ENCODE results near the gene KIF5A.

Gene KIF5A

DNA sequence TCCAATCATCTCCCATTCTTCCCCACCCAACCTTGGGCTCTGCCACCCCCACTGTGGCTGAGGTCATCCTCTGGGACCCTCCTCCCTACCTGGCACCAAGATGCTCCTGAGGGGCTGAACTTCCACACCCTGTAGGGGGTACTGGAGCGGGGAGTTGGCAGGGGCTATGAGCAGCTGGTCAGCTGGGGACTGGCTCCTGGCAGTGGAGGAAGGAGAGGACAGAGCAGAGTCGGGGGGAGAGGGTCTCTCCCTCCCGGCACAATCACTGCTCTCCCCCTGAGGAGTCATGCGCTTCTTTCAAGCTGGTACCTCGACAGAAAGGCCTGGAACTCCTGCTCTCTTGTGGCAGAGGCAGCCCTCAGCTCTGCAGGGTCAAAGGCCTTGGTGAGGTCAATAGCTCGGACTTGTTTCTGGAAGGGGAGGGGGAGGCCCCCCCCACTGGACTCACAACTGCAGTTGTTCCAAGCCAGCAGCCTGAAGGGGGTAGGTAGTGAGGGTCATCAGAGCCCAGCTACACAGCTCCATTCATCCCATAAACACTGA is 81.1 kb downstream of the KIF5A start:
- no peak overlapping the region for H3K4me3 ChIP-seq (ENCODE audit: extremely low read depth, insufficient read depth, low read length, poor library complexity, severe bottlenecking)
- H3K9me3 ChIP-seq (ENCODE audit: control insufficient read depth, low read length), result no peaks in the 10 kb centered on the region
- no peaks in the 10 kb centered on the region for H3K36me3 ChIP-seq (ENCODE audit: control insufficient read depth, insufficient read depth, low read length)
- no peak overlapping the region for H3K27ac ChIP-seq (ENCODE audit: low read depth, low read length, severe bottlenecking)
- 30 to 68% methylated on average over 3 of the region's 6 CpGs for WGBS, 2 experiments (ENCODE audit: insufficient coverage in 2 of 2)
- H3K4me1 ChIP-seq (ENCODE audit: control insufficient read depth, insufficient read depth, low read length, poor library complexity, severe bottlenecking), result peaks cover 10% of the 10 kb centered on the region

DNA sequence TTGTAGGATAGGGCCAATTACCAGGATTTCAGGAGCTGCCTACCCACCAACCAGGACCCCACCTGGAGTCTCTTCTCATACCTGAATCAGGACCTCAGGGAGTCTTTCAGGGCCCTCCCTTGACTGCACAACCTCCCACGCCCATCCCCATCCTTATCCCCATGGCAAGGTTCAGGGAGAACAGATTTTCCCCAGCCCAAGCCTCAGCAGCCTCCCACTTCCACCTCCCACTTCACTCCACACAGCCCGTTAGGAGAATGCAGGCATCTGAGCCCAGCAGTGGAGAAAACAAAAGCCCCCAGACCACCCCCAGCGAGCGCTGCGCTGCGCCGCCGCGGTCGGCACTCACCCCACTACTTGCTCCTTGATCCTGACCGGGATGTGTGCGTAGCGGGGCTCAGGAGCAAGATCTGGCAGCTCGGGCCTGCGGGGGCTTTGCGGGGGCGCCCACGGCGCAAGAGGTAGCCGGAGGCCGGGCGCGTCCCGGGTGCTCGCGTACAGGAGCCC is 81.8 kb downstream of the KIF5A start:
- WGBS, 2 experiments (ENCODE audit: insufficient coverage in 2 of 2), result 0 to 3% methylated on average over 3 to 26 of the region's 26 CpGs
- Histone ChIP-seq H3K9me3 (ENCODE audit: control insufficient read depth, low read length) (no peaks in the 10 kb centered on the region), H3K4me3 (ENCODE audit: extremely low read depth, insufficient read depth, low read length, poor library complexity, severe bottlenecking) (peak overlapping the region; percentile 53), H3K4me1 (ENCODE audit: control insufficient read depth, insufficient read depth, low read length, poor library complexity, severe bottlenecking) (peaks cover 10% of the 10 kb centered on the region), H3K27ac (ENCODE audit: low read depth, low read length, severe bottlenecking) (no peak overlapping the region), H3K36me3 (ENCODE audit: control insufficient read depth, insufficient read depth, low read length) (no peaks in the 10 kb centered on the region)

DNA sequence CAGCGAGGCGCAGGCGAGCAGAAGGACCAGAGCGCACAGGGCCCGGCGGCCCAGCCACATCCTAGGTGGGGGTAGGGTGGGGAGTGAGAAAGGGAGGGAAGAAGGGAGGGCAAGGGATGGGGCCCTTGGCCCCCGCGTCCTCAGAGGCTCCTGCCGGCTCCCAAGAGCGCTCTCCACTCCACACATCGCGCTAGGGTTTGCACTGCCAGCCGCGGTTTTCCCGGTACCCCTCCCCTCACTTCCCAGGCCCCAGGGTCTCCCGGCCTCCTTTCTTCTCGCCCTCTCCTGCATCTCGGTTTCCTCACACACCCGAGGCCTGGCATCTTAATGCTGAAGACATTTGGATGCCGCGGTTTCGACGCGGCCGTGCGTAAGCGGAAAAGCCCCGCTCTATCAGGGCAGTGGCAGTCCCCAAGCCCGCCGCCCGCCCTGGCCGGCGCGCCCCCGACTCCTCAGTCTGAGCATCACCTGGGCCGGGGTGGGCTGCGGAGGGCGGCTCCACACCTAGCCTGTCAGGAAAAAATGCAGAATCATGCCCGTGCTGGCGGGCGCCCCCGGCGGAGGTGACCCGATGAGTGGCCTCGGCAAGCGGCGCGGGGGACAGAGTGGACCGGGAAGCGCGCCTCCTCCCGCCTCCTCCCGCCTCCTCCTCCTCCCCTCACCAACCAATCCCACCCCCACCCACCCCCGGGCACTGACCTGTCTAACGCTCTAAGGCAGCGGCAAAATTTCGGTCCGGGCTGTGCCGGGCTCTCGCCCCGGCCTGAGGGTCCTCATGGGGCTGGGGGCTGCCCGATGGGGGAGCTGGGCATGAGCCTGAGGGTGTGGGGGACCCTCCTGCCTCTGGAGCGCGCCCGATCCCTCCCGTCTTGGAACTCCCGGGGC is 82.5 kb downstream of the KIF5A start:
- WGBS, 2 experiments (ENCODE audit: insufficient coverage in 2 of 2), result 0 to 1% methylated on average over 42 to 45 of the region's 67 CpGs
- H3K4me1 ChIP-seq (ENCODE audit: control insufficient read depth, insufficient read depth, low read length, poor library complexity, severe bottlenecking), result peaks cover 10% of the 10 kb centered on the region
- H3K27ac ChIP-seq (ENCODE audit: low read depth, low read length, severe bottlenecking), result no peak overlapping the region
- H3K36me3 ChIP-seq (ENCODE audit: control insufficient read depth, insufficient read depth, low read length), result no peaks in the 10 kb centered on the region
- no peaks in the 10 kb centered on the region for H3K9me3 ChIP-seq (ENCODE audit: control insufficient read depth, low read length)
- H3K4me3 ChIP-seq (ENCODE audit: extremely low read depth, insufficient read depth, low read length, poor library complexity, severe bottlenecking), result peak overlapping the region; percentile 53

DNA sequence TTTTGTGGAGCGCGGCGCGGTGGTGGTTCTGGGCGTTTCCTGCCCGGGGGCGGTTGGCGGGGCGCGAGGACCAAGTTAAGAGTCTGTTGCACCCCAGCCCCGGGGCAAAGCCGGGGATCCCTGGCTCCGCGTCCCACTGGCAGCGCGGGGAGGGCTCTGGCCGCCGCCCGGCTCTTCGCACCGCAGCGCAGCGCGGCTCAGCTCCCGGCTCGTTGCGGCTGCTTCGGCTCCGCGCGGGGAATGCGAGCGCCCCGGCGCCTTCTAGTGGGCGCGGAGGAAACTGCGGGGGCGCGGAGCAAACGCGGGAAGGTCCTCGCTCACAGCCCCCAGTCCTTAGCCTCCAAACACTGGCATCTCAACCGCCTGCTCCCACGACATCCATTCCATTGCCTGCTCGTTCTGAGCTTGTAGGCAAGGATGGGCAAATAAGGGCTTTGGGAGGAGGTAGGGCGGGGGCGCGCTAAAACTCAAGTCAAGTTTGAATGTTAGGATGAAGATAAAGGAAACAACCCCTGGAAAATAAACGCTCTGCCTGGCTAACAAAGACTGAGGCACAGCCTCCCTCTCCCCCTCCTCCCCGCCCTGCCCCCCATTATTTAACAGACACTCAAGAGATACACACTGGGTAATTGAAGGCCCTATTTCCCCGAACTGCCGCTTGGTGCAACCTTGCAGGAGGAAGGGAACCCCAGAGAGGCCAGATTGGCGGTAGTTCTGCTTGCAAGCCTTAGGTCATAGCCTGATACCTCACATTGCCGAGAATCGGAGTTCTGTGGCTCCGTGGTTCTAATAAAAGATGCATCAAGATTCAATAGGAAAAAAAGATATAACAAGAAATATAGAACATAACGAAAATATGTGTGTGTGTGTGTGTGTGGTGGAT is 83.4 kb downstream of the KIF5A start, which contains the start of gene B4GALNT1:
TSS of gene B4GALNT1 (minus strand) at position 244 of the 883 bp plus-strand sequence. CDS start 1,069 bp downstream, outside the sequence.
- H3K9me3 ChIP-seq (ENCODE audit: control insufficient read depth, low read length), result no peaks in the 10 kb centered on the region

More for the DNA sequence above, 83.4 kb downstream of the KIF5A start, which contains the start of gene B4GALNT1:
- no peak within 1 kb of the TSS for H3K27ac ChIP-seq (ENCODE audit: low read depth, low read length, severe bottlenecking)
- peaks cover 10% of the 10 kb centered on the region for H3K4me1 ChIP-seq (ENCODE audit: control insufficient read depth, insufficient read depth, low read length, poor library complexity, severe bottlenecking)
- WGBS, 2 experiments (ENCODE audit: insufficient coverage in 2 of 2), result 2 to 3% methylated on average over 34 to 47 of the region's 58 CpGs
- H3K4me3 ChIP-seq (ENCODE audit: extremely low read depth, insufficient read depth, low read length, poor library complexity, severe bottlenecking), result peak within 1 kb of the TSS; percentile 53
- no peaks in the 10 kb centered on the region for H3K36me3 ChIP-seq (ENCODE audit: control insufficient read depth, insufficient read depth, low read length)
